GM19351 (cell line): ENCODE data around the gene SLC2A4RG.
"Not testable (repeated sequence)": the region's sequence is repeated elsewhere in the genome, so short reads cannot be mapped to it uniquely, and the experiment has no call there.

ENCODE experiments used
- ATAC-seq: cut with Tn5 transposase; IDR thresholded peaks from one replicate; pipeline ENCODE4 v1.9.1; 2021; ENCODE audit warnings: mild to moderate bottlenecking, moderate library complexity; ENCODE audit not compliant: unreplicated experiment

Gene SLC2A4RG

GRCh38 chr20:63712191-63712590 is 27.4 kb upstream of the SLC2A4RG start:
- ATAC-seq, result no peak

GRCh38 chr20:63714858-63715257 is 24.7 kb upstream of the SLC2A4RG start:
- no peak for ATAC-seq

- no peak for ATAC-seq
These were observed 20.6 kb upstream of the SLC2A4RG start for GRCh38 chr20:63718996-63719395.

GRCh38 chr20:63722967-63723622 is 16.5 kb upstream of the SLC2A4RG start:
- ATAC-seq, result not testable (repeated sequence)

GRCh38 chr20:63730189-63730733 is 9.3 kb upstream of the SLC2A4RG start:
- not testable (repeated sequence) for ATAC-seq

- ATAC-seq, result no peak
These were observed 8.2 kb upstream of the SLC2A4RG start for GRCh38 chr20:63731410-63731809.

GRCh38 chr20:63732118-63733095 is 7.2 kb upstream of the SLC2A4RG start:
- no peak for ATAC-seq

- ATAC-seq, result no peak
These were observed 6.5 kb upstream of the SLC2A4RG start for GRCh38 chr20:63733117-63733516.

- no peak for ATAC-seq
These were observed 5.9 kb upstream of the SLC2A4RG start for GRCh38 chr20:63733579-63734081.

GRCh38 chr20:63734111-63734945 is 5.2 kb upstream of the SLC2A4RG start:
- no peak for ATAC-seq

GRCh38 chr20:63734946-63735858 is 4.4 kb upstream of the SLC2A4RG start:
- no peak for ATAC-seq

- no peak for ATAC-seq
These were observed 3.5 kb upstream of the SLC2A4RG start, which contains the start of gene LIME1 for GRCh38 chr20:63735859-63736718. LIME1 (plus strand) TSS chr20:63736664; CDS start chr20:63737550, 886 bp downstream.

GRCh38 chr20:63736893-63737694 is 2.5 kb upstream of the SLC2A4RG start:
- no peak for ATAC-seq

GRCh38 chr20:63737695-63737944 is 2.0 kb upstream of the SLC2A4RG start:
- no peak for ATAC-seq

GRCh38 chr20:63737945-63738686 is 1.5 kb upstream of the SLC2A4RG start:
- ATAC-seq, result no peak

GRCh38 chr20:63738687-63739129 is 868 bp upstream of the SLC2A4RG start:
- no peak for ATAC-seq

- peak; percentile 26 for ATAC-seq
These were observed 572 bp downstream of the SLC2A4RG start for GRCh38 chr20:63740070-63740626.
